Body of pancreas (tissue), 4 donors: ENCODE data around the gene TAF6. TPM values are rescaled to one million over a fixed set of nuclear protein-coding genes. Genes with fewer than 3 reads are reported as not detected.

ENCODE experiments used
- ATAC-seq: fragments of 150-250 bp; one replicate; pipeline ENCODE4 v1.9.1; 2016
- DNase-seq, 4 donors: peaks; one replicate each; pipeline ENCODE4 v3.0.0-alpha.2; 2019
- H3K27ac ChIP-seq, 4 donors: fragments of 200-600 bp; sonication (generic); 1 replicate in 3 of 4; 2 replicates in 1 of 4; pipeline versions ENCODE4 v1.5.1 to v1.6.1; 2016 to 2019; ENCODE audit warnings: mild to moderate bottlenecking in 1 of 4, mixed read lengths in 1 of 4, moderate library complexity in 1 of 4
- H3K27me3 ChIP-seq, 2 donors: fragments of 200-600 bp; sonication (generic); one replicate each; pipeline ENCODE4 v1.6.0; 2016; ENCODE audit warnings: mild to moderate bottlenecking in 1 of 2
- H3K36me3 ChIP-seq, 2 donors: fragments of 200-600 bp; sonication (generic); replicated peaks in 1 of 2; 2 replicates each; pipeline ENCODE4 v1.5.1; 2016; ENCODE audit warnings: low read depth in 2 of 2; ENCODE audit not compliant: insufficient read depth in 1 of 2
- H3K4me1 ChIP-seq: fragments of 200-600 bp; sonication (generic); one replicate; pipeline ENCODE4 v1.6.0; 2016
- H3K4me3 ChIP-seq, 2 donors: fragments of 200-600 bp; sonication (generic); 1 replicate in 1 of 2; 2 replicates in 1 of 2; pipeline ENCODE4 v1.5.1; 2016 to 2019
- H3K9me3 ChIP-seq, 3 donors: fragments of 200-600 bp; sonication (generic); 1 replicate in 2 of 3; 2 replicates in 1 of 3; pipeline ENCODE4 v1.5.1; 2016
- POLR2A ChIP-seq, 3 donors: fragments of 450-650 bp; IDR thresholded peaks; one replicate each; pipeline ENCODE4 v1.6.1; 2016; ENCODE audit warnings: antibody characterized with exemption in 3 of 3, mild to moderate bottlenecking in 2 of 3
- WGBS, 2 donors: methylation state at CpG; one replicate each; pipeline ENCODE4 v1.1.5; 2017; 5-methylcytosine and 5-hydroxymethylcytosine counted together
- intact Hi-C: fragments of 100-400 bp; cut with DNase I; formaldehyde crosslinking; loops from one replicate; pipeline ENCODE4 v1.15.1; 2023
- total RNA-seq, 2 donors: library from RNA; depleted of rRNA; stranded (reverse); fragments of >200 nt; gene quantifications; one replicate each; pipeline ENCODE4 v1.1.0, GENCODE V29; 2016
- TF ChIP-seq, protein P1 (sequence below), 7 experiments: fragments of 450-650 bp in 4 of 7; fragments of 200-600 bp in 3 of 7; sonication (generic) in 3 of 7; IDR thresholded peaks; one replicate each; pipeline ENCODE4 v1.5.1; 2016 to 2019; ENCODE audit warnings: antibody characterized with exemption in 7 of 7

Gene TAF6
- total RNA-seq, 2 donors from 2014 or later, result 30.4 to 51.7 TPM

DNA sequence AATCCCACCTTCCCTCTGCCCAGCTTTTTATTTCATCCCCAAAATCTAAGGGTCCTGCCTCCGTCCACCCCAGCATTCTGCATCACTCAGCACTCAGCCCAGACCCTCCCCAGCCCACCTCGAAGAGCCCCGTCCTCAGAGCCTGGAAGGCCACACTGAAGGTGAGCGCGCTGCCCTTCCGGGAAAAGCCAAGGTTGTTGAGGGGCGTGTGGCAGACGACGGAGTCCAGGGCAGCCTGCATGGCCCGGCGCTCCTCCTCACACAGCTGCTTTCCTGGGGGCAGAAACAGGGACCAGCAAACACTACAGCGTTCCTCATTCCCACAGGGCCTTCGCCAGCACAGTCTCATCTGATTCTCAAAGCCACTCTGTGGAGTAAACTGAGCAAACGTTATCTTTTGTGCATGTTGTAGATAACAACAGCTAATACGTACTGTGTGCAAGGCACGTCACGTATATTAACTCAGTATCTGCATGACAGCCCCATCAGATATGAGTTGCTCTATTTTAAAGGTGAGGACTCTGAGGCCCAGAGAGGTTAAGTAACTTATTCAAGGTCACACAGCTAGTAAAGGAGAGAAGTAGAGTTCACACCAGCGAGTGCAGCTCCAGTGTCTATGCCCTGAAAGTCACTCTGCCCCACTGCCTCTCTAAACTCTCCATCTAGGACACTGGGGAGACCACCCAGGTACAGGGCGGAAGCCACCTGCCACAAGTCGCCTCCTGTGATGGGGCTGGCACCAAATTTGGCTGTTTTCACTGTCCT, 36.6 kb upstream of the TAF6 start:
- intact Hi-C loops, result no loop called here
- H3K9me3 ChIP-seq, result no peaks in the 10 kb centered on the region
- ATAC-seq (no peak), DNase-seq (no peak)
- peaks cover 22% of the 10 kb centered on the region for H3K4me1 ChIP-seq
- peaks cover 0 to 2% of the 10 kb centered on the region in 2 donors for H3K36me3 ChIP-seq
- WGBS, 2 donors, result 77% methylated on average over 18 to 20 of the region's 20 CpGs
- no peak overlapping the region for H3K27ac ChIP-seq
- H3K27me3 ChIP-seq, result no peaks in the 10 kb centered on the region
- TF ChIP-seq, protein P1, sequence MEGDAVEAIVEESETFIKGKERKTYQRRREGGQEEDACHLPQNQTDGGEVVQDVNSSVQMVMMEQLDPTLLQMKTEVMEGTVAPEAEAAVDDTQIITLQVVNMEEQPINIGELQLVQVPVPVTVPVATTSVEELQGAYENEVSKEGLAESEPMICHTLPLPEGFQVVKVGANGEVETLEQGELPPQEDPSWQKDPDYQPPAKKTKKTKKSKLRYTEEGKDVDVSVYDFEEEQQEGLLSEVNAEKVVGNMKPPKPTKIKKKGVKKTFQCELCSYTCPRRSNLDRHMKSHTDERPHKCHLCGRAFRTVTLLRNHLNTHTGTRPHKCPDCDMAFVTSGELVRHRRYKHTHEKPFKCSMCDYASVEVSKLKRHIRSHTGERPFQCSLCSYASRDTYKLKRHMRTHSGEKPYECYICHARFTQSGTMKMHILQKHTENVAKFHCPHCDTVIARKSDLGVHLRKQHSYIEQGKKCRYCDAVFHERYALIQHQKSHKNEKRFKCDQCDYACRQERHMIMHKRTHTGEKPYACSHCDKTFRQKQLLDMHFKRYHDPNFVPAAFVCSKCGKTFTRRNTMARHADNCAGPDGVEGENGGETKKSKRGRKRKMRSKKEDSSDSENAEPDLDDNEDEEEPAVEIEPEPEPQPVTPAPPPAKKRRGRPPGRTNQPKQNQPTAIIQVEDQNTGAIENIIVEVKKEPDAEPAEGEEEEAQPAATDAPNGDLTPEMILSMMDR (IDR thresholded peaks at IDR 0.05), result no peak
- no peak for TF ChIP-seq POLR2A (IDR thresholded peaks at IDR 0.05)
- no peak overlapping the region for H3K4me3 ChIP-seq

DNA sequence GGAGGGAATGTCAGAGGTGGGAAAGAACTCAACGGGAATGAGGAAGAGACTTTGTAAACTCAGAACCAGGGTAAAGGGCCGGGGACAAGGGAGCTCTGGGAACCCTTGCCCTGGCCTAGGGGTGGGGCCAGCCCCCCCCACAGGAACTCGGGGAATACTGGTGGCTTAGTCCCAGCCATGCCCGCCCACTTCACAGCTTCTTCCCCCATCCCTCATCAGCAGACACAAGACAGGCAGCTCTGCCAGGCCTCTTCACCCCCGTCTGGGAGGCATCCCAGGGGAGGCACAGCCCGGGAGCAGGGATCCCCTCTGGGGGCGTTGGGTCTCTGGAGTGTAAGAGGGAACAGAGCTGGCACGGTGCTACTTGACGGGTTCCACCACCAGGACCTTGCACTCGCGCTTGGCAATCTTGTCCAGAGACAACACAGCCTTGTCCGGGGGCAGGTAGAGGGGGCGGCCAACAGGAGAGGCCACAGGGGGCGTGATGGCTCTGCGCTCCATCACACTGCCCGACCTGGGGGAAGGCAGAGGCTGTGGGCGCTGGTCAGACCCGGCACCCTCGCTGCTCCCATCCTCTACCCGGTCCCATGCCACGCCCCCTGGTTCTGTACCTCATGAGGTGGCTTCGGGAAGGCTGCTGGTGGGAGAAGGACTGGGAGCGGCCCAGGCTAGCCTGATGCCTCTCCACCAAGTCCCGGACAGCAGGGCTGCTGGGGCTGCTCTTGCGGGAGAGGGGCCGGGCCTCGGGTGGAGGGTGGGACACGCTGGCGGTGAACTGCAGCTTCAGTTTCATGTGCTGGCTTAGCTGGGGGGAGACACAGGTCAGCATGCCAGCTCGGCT, 35.7 kb upstream of the TAF6 start:
- no peak for DNase-seq
- H3K27ac ChIP-seq, result no peak overlapping the region
- WGBS, 2 donors, result 76 to 81% methylated on average over 20 to 30 of the region's 30 CpGs
- H3K36me3 ChIP-seq, result peaks cover 0 to 2% of the 10 kb centered on the region in 2 donors
- ATAC-seq, result no peak
- intact Hi-C loops, result no loop called here
- H3K9me3 ChIP-seq, result no peaks in the 10 kb centered on the region
- no peaks in the 10 kb centered on the region for H3K27me3 ChIP-seq
- TF ChIP-seq, protein P1 (IDR thresholded peaks at IDR 0.05), result no peak
- TF ChIP-seq POLR2A (IDR thresholded peaks at IDR 0.05), result no peak
- H3K4me3 ChIP-seq, result no peak overlapping the region
- peaks cover 26% of the 10 kb centered on the region for H3K4me1 ChIP-seq

DNA sequence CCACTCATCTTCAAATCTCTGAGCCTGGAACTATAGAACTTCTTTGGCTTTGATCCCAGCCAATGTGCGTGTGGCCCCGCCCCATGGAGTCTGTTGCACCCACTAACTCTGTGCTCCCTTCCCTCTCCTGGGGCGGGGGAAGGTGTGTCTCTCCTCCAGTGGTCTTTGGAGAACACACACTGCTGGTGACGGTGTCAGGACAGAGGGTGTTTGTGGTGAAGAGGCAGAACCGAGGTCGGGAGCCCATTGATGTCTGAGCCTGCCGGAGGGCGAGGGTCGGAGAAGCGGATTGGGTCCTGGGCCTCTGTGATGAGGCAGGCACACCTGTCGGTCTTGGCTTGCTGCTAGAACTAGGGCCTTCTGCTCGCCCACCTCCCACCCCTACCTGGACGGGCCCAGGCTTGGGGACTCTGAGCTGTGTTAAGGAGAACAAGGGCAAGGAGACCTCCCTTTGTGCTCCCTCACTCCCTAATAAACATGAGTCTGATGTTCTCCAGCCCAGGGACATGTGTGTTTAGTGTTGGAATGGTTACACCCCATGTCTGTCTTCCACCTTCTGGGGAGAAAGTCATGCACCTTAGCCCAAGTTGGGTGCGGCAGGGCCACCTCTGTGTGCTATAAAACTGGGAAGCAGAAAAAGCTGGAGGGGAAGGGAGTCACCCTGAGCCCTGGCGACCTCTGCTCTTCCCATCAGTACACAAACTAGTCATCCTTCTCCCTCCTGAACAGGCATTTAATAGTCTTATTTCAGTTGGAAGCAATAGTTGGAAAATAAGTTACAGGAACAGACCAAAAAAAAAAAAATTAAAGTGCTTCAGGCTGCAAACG, 34.8 kb upstream of the TAF6 start:
- Histone ChIP-seq H3K4me3 (no peak overlapping the region), H3K27ac (no peak overlapping the region), H3K9me3 (no peaks in the 10 kb centered on the region), H3K36me3 (peaks cover 0 to 2% of the 10 kb centered on the region in 2 donors), H3K27me3 (no peaks in the 10 kb centered on the region), H3K4me1 (peaks cover 30% of the 10 kb centered on the region)
- TF ChIP-seq, protein P1 (IDR thresholded peaks at IDR 0.05), result no peak
- TF ChIP-seq POLR2A (IDR thresholded peaks at IDR 0.05), result no peak
- intact Hi-C loops, result no loop called here
- DNase-seq (no peak), ATAC-seq (no peak)
- 87% methylated on average over 15 to 16 of the region's 16 CpGs for WGBS, 2 donors

DNA sequence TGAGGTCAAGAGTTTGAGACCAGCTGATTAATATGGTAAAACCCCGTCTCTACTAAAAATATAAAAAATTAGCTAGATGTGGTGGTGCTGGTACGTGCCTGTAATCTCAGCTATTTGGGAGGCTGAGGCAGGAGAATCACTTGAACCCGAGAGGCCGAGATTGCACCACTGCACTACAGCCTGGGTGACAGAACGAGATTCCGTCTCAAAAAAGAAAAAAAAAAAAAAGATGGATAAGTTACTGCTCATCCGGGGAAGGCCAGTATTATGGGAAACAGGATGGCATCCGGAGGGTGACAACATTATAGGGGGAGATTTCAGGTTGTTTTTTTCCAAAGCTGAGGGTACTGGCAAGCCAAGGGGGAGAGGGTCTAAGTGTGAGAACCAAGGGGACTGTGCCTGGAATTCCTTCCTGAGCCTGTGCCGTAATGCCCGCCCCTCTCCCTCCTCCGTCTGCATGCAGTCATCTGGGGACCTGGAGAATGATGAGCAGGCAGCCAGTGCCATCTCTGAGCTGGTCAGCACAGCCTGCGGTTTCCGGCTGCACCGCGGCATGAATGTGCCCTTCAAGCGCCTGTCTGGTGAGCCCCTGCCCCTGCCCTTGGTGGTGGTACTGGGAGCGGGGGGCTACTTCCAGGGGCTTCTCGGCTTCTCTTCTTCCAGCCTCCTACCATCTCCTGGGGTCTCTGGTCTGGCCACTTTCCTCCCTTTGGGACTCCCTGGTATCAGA, 33.9 kb upstream of the TAF6 start:
- Histone ChIP-seq H3K36me3 (peaks cover 0 to 2% of the 10 kb centered on the region in 2 donors), H3K27ac (no peak overlapping the region), H3K4me3 (no peak overlapping the region), H3K9me3 (no peaks in the 10 kb centered on the region), H3K4me1 (peaks cover 28% of the 10 kb centered on the region), H3K27me3 (no peaks in the 10 kb centered on the region)
- WGBS, 2 donors, result 90 to 93% methylated on average over 13 to 18 of the region's 18 CpGs
- ATAC-seq (no peak), DNase-seq (no peak)
- no peak for TF ChIP-seq POLR2A (IDR thresholded peaks at IDR 0.05)
- TF ChIP-seq, protein P1 (IDR thresholded peaks at IDR 0.05), result no peak
- intact Hi-C loops, result no loop called here
